GM21528 (cell line): Measurements from ENCODE around the gene MRPL54.

Experiments
- ATAC-seq: cut with Tn5 transposase; IDR thresholded peaks from one replicate; pipeline ENCODE4 v1.9.1; 2021; ENCODE audit warnings: mild to moderate bottlenecking, moderate library complexity; ENCODE audit not compliant: unreplicated experiment, low FRiP score

Gene MRPL54

DNA sequence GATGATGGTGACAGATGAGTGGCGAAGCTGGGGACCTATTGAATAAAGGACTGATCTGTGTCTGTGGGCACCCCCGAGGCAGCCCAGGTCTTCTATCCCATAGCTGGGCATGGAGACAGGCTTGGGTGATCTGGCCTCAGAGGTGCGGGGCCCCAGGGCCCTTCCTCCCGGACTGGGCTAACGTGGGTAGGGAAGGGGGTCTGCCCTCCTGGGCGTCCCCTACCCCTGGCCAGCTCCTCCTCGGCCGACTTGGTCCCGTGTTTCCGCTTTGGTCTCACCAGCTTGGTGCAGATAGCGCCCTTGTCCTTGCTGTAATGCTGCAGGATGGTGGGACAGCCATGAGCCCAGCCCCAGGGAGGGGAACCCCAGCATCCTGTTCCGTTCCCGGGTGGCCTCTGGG is 20.4 kb downstream of the MRPL54 start:
- no peak for ATAC-seq

DNA sequence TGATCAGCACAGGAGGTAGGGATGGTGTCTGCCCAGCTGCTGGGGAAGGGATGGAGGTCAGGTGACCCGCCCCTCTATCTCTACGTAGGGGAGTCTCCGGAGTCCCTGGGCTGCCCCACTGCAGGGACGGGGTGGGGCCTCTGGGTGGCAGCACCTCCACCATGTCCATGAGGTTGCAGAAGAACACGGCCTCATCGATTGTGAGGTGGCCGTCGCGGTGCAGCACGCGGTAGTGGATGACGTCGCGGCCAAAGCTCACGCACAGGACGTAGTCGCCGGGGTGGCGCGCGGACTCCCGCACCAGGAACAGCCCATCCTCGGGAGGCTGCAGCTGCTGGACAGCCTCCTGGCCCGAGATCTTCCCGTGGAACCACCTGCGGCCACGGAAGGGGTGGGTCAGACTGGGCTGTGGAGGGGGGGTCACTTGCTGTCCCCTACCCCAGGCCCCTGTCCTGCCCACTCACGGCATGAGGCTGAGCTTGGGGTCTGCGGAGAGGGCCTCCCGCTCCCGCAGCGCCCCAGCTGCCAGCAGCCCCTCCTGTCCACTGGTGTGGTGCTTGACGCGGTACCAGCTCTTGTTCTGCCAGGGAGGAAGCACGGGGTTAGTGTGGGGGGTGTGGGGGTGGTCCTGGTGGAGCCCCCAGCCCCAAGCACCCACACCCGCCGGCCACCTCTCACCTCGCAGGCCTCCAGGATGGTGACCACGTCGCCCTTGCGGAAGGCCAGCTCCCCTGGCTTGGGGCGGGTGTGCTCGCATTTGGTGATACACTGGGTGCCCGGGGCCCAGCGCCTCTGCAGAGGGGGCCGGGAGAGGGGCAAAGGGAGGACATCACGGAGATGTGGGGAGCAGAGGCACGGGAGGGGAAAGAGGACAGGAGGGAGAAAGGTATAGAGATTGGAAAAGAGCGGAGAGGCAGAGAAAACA is 21.4 kb downstream of the MRPL54 start:
- no peak for ATAC-seq

GRCh38 chr19:3784607-3785450 is 22.3 kb downstream of the MRPL54 start:
- ATAC-seq: no peak

DNA sequence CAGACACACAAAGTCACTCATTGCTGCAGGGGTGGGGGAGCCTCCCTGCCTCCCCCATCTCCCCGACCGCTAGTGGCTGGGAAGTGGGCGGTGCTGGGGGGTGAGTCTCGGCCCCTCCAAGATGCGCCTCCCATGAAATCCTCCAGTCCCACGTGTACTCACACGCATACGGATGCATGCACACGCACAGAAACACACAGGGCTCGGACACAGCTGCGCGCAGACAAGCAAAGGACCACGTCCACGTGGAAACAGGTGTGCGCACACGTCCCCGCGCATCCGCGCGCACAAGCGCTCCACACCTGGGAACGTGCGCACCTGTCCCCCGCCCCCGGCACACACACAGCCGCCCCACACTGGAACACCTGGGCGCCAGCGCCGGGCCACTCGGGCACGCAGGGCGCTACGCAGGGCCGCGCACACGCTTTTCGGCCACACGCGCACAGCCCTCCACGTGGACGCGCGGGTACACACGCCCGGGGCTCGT is 23.0 kb downstream of the MRPL54 start:
- ATAC-seq: no peak

GRCh38 chr19:3785938-3786824 is 23.7 kb downstream of the MRPL54 start, which contains the start of gene MATK:
TSS of gene MATK (minus strand) at chr19:3786381. CDS start at chr19:3785135, 1,246 bp downstream.
- ATAC-seq: no peak

DNA sequence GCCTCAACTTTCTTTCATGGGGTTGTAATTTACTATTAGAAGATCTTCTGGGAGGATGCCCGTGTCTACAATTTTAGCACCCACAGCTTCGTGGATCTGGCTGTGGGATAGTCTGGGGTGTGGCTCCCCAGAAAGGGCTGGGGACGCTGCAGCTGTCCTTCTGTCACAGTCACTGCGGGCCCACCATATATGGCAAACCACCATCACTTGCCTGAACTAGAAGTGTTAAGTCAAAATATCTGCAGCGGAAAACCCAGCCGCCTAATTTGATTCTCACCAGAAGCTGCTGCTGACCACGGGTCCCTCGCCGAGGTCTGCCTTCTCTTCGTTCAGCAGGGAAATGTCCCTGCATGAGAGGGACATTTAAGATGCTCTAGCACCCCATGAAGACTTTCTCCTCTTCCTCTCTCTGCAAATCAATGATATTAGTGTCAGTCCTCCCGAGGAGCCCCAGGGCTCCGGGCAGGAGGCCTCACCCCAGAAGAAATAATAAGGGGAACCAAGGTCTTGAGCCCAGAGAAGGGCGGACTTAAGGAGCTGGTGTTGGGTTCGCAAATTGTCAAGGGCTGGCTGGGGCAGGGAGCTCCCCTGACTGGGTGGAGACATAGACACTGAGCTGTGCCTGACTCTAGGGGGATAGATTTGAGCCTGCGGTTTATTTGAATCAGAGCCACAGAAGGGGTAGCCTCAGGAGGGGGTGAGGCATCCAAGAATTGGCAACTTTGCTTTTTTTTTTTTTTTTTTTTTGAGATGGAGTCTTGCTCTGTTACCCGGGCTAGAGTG is 26.7 kb downstream of the MRPL54 start:
- no peak for ATAC-seq

GRCh38 chr19:3790209-3790734 is 27.8 kb downstream of the MRPL54 start:
- no peak for ATAC-seq

DNA sequence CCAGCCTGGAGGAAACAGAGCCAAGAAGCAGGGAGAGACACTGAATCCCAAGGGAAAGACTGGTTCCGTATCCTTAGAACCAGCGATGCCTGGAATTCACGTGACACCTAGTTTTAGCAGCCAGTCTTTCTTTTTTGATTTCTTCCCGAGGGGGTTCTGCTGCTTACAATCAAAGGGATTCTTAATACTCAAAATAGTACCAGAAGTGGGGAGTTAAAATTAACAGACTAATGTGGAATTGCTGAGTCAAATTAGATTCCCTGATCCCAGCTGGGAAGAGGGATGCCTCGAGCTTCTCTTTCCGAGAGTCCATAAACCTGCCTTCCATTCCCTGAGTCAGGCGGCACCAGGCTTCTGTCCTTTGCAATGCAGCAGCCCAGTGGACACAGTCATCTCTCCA is 28.5 kb downstream of the MRPL54 start:
- ATAC-seq: no peak

DNA sequence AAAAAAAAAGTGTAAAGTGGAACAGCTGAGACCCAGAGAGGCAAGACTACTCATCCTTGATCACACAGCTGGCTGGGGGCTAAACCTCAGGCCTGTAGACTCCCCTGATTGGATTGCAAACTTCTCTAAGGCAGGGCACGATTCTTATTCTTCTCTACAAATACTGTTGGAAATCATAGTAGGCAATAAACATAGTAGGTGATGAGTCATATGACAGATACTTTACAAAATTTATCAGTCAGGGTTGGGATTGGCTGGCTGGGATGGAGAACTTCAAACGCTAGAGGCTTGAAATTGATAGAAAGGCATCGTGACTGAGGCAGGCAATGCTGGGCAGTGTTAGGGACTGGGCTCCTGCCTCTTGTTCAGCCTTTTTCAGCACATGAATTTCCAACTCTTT is 29.6 kb downstream of the MRPL54 start:
- no peak for ATAC-seq

DNA sequence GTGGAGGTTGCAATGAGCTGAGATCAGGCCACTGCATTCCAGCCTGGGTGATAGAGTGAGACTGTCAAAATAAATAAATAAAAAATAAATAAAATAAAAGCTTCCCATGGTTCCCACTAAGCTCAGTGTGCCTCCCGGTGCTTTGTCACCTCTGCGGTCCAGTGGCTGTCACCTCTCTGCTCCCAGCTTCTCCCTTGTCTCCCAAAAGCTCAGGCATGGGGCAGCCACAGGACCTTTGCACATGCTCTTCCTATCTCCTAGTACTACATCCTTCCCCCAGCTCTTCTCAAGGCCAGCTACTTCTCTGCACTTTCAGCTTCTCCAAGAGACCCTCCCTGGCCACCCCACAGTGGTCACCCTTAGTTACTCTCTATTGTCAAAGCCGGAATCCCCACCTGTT is 31.3 kb downstream of the MRPL54 start:
- ATAC-seq: no peak

DNA sequence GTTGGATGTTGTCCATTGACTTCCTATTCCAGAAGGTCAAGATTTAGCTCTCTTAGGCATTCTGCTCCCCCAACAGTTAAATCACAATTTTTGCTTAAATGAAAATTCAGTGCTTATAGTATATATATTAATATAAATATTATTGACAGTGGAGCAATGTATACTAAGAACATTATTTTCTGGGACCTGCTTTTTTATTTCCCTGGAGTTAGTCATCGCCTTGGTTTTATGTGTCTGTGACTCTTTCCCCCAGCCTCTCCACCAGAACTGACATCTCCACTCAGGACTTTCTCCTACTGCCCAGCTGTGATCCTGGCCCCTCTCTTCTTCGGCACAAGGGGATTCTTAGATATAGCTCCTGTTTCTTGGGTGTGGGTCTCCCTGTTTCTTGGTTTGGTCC is 33.9 kb downstream of the MRPL54 start:
- ATAC-seq: no peak

DNA sequence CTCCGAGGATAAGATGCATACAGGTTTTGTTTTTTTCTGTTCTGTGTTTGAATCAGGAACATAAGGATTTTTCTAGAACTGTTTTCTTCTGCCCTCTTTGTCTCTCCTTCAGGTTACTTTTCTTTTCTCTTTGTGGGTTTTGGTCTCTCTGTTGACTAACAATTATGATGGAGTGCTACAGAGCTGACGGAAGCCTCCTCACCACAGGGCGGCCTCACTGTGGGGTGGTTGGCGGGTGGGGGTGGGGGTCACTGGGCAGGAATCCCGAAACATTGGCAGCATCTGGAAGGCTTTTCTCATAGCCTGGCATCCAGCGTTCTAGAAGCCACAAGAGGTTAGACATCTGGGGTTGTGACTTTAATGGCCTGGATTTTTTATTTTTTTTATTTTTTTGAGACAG is 35.7 kb downstream of the MRPL54 start:
- ATAC-seq: no peak

- no peak for ATAC-seq
Observed at GRCh38 chr19:3800996-3801395, 38.5 kb downstream of the MRPL54 start.

DNA sequence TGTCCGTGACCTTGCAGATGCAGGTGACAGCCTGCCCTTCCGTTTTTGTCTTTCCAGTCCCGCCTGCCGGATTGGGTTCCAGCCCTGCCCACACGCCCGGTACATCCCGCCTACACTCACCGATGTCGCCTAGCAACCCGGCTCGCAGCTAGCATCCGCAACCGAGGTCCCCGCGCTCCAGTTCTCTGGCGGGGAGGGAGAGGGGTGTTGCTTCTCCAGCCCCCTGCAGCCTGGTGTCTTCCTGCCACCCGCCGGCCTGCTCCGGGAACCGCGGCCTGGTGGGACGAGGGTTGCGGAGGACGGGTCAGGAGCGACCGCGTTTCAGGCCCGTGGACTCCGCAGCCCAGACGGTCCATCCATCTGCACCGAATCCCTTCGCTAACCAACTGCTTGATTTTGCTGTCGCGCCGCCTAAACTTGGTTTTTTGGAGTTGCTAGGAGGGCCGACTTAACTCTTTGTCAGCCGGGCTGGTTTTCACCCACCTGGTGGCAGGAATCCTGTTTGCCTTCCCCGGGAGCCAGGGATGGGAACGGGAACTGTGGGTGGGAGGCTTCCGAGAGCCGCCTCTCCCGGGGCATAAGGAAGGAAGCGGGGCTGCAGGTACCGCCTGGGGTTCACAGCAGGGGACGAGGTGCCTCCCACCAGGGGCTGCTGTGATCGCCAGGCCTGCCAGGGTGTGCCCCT is 39.1 kb downstream of the MRPL54 start:
- ATAC-seq: no peak

GRCh38 chr19:3803114-3803888 is 40.8 kb downstream of the MRPL54 start:
- no peak for ATAC-seq

DNA sequence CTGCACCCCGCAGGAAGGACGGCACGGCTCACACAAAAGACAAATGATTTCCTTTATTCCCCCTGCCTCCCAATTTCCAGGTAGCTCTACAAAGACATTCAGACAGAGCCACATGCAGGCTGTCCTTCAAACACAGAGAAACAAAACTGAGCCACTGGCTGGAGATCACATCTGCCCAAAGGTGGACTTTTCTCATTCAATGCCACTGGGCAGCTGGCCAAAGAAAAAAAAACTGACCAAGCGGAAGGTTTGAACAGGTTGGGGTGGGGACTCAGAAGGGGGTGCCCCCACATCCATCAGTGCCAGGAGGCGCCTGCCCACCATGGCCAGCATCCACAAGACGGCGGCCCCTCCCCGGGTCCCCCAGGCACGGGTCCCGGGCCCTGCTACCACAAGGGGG is 41.5 kb downstream of the MRPL54 start:
- ATAC-seq: no peak

- no peak for ATAC-seq
Observed at GRCh38 chr19:3804429-3804828, 41.9 kb downstream of the MRPL54 start.

DNA sequence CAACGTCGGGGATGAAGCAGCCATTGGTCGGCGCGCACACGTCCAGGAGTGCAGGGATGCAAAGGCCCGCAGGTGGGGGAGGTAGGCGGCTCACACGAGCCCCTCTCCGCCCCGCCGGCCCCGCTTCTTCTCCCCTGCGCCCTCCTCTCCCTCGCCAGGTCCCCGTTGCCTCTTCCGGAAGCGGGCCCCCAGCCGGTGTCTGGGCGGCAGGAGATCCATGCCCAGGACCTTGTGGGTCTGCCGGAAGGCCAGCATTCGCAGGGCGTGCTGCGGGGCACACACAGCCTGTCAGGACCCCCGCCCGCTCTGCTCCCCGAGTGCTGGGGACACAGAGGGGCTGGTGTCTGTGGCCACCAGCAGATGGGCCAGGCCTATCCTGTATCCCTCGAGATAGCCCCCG is 43.4 kb downstream of the MRPL54 start:
- no peak for ATAC-seq
